ENCODE results near the gene P4HB.

The P4HB gene

DNA sequence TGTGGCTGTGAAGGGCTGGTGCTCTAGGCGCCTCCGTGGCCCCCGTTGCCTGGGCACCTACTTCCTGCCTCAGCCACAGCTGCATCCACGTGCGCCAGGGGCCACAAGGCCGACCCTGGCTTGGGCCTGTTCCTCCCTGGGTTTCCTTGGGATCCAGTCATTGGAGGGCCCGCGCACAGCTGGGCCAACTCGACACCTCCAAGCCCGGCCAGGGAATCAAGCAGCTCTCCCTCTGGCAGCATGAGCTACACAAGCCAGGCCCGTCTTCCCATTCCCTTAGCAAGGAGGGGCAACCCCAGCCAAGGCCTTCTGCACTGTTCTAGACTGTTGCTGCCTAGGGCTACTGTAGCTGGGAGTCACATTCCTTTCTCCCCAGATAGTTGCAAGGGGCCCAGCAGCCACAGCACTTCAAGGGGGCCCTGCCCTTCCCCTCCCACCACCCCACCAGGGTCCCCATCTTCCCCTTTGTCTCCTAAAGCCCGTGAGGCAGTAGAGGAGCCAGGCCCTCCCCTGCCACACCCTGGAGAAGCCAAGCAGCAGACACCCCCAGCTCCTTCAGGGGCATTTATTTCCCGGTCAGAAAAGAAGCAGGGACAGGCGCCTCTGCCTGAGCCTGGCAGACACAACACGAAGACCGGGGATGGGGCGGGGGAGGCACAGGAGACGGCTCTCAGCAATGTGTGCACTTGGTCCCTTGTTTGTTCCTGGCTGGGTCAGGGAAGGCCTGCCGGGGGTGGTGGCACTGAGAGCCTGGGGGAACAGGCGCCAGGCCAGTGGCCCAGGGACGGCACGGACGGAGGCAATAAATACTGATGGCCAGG lies 7.0 kb upstream of the P4HB start:
- no peak for DNase-seq (ENCODE audit: low read depth)
- TF ChIP-seq, protein P1, sequence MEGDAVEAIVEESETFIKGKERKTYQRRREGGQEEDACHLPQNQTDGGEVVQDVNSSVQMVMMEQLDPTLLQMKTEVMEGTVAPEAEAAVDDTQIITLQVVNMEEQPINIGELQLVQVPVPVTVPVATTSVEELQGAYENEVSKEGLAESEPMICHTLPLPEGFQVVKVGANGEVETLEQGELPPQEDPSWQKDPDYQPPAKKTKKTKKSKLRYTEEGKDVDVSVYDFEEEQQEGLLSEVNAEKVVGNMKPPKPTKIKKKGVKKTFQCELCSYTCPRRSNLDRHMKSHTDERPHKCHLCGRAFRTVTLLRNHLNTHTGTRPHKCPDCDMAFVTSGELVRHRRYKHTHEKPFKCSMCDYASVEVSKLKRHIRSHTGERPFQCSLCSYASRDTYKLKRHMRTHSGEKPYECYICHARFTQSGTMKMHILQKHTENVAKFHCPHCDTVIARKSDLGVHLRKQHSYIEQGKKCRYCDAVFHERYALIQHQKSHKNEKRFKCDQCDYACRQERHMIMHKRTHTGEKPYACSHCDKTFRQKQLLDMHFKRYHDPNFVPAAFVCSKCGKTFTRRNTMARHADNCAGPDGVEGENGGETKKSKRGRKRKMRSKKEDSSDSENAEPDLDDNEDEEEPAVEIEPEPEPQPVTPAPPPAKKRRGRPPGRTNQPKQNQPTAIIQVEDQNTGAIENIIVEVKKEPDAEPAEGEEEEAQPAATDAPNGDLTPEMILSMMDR (IDR thresholded peaks at IDR 0.05; ENCODE audit: control insufficient read depth, extremely low read depth, insufficient read depth) = no peak
- H3K4me3 ChIP-seq (ENCODE audit: low read depth, low read length) = no peak overlapping the region

DNA sequence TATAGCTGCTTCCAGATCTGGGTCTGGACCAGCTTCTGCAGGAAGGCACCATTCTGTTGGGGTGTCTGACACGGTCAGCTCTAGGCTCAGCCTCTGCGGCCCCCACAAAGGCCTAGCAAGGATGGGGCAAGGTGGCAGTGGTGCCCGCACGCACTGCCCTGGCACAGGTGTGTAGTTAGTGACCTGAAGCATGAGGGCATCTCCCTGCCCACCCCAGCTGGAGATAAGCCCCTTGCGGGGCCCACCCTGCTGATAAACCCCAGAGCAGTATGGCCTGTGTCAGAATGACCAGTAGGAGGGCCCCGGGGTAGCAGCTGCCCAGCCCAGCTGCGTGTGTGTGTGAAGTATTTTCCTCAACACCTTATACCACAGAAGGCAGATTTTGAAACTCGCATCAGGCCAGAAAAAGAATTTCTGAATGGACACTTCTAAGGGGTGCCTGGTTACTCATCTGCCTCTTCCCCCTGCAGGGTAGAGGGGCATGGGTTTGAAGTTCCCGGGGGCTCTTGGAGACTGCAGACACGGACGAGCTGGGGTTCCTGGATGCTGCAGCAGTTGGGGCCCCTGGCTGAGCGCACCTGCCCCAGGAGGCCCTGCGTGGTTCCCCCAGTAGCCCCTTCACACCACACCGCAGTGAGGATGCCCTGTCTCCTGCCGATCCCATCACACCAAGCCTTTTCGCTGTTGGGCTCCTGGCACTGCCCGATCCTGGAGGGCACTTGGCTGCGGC lies 6.3 kb upstream of the P4HB start:
- TF ChIP-seq, protein P1 (IDR thresholded peaks at IDR 0.05; ENCODE audit: control insufficient read depth, extremely low read depth, insufficient read depth) = no peak
- DNase-seq (ENCODE audit: low read depth) = no peak
- H3K4me3 ChIP-seq (ENCODE audit: low read depth, low read length) = no peak overlapping the region

DNA sequence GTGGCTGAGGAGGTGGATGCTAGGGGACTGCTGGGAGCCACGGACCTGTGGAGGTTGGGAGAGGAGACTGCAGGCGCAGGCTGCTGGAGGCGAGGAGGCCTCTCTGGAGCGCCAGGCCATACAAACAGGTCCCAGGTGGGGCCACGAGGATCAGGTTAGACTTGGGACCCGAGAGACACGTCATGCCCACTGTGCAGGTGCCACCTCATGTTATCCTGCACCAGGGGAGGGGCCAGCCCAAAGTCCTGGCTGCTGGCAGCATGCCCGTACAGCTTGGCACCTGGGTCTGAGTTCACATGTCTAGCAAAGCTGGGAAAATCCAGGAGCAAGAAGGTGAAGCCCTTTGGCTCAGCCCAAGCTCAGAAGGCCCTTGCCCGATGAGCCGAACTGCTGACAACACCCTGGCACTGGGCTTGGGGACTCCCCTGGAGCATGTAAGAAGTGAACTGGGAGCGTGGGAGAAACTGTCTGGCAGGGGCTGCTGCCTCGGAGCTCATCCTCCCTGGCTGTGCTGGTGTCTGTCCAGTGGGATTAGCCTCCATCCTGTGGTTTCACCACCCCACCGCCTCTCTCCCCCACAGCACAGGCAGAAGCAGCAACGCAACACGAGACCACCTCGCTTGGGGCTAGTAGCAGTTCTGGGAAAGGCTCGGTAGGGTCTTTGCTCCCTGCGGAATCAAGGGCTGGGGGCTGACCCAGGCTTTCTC lies 5.6 kb upstream of the P4HB start:
- TF ChIP-seq, protein P1 (IDR thresholded peaks at IDR 0.05; ENCODE audit: control insufficient read depth, extremely low read depth, insufficient read depth) = no peak
- no peak overlapping the region for H3K4me3 ChIP-seq (ENCODE audit: low read depth, low read length)
- peak; percentile 82 for DNase-seq (ENCODE audit: low read depth)

- TF ChIP-seq, protein P1 (IDR thresholded peaks at IDR 0.05; ENCODE audit: control insufficient read depth, extremely low read depth, insufficient read depth) = no peak
- H3K4me3 ChIP-seq (ENCODE audit: low read depth, low read length) = no peak overlapping the region
- no peak for DNase-seq (ENCODE audit: low read depth)
These were observed 5.0 kb upstream of the P4HB start for GRCh38 chr17:81865358-81865732.

DNA sequence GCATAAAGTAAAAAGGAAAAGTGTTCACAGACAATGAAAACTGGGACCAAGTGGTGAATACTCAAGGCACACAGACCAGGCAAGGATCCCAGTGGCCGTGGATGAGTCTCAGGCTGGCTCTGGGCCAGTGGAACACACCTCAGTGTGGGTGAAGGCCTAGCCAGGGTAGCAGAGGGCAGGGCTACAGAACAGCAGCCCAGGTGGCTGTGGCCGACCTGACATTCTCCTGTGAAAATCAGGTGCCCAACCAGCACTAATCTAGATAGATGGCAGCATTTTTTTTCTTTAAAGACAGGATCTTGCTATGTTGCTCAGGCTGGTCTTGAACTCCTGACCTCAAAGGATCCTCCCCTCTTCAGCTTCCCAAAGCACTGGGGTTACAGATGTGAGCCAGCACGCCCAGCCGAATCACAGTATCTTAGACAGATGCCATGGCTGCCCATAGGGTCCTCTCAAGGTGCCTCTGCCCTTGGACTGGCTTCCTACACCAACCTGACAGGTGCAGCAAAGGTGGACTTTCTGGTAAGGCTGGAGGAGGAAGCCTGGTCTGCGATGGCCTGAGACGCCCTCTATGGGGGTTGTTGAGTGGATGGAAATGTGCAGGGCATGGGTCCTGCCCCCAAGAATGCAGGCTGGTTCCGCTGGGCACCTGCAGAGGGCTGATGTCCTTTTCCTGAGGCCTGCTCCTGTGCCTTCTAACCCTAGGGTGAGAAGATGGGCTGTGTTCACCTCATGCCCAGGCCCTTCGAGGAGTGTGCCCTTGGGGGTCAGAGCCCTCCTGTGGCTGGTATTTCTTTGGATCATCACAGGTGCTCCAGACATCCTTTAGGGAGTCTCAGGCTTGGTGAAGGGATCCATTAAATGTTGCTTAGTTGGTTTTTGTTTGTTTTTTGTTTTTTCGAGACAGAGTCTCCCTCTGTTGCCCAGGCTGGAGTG lies 3.8 kb upstream of the P4HB start:
- no peak for DNase-seq (ENCODE audit: low read depth)
- TF ChIP-seq, protein P1 (IDR thresholded peaks at IDR 0.05; ENCODE audit: control insufficient read depth, extremely low read depth, insufficient read depth) = no peak
- no peak overlapping the region for H3K4me3 ChIP-seq (ENCODE audit: low read depth, low read length)

DNA sequence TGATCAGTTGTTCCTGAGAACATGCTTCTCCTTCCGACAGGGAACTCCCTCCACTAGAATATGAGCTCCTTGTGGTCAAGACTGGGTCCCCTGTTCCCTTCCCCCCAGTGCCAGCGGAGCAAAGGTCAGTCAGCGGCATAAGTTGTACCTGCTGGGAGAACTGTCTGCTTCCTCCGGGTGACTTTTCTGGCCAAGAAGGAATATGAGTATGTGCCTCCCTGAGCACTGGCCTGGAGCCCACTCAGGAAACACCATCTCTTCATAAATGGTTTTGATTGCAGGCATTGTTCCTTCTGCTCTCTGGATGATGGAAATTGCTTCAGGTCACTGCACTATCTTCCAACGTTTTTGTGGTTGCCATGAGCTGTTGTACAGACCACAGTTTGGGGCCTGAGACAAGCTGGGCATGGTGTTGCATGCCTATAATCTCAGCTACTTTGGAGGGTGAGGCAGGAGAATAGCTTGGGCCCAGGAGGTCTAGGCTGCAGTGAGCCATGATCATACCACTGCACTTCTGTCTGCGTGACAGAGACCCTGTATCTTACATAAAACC lies 2.9 kb upstream of the P4HB start:
- no peak for DNase-seq (ENCODE audit: low read depth)
- H3K4me3 ChIP-seq (ENCODE audit: low read depth, low read length) = no peak overlapping the region
- TF ChIP-seq, protein P1 (IDR thresholded peaks at IDR 0.05; ENCODE audit: control insufficient read depth, extremely low read depth, insufficient read depth) = no peak
